SU-DHL-6 (cell line): ENCODE results near the gene RAD9A.

Experiments used
- CTCF ChIP-seq: fragments of 200-600 bp; sonication (generic); IDR thresholded peaks from one replicate; pipeline ENCODE4 v1.5.1; 2017; ENCODE audit warnings: antibody characterized with exemption, mild to moderate bottlenecking, low read length, moderate library complexity; ENCODE audit not compliant: insufficient read depth, poor library complexity, severe bottlenecking
- EZH2phosphoT487 ChIP-seq: fragments of 200-600 bp; sonication (generic), shearing (Covaris generic); conservative IDR thresholded peaks from 2 replicates; pipeline ENCODE4 v1.6.1; 2018; ENCODE audit warnings: mild to moderate bottlenecking, antibody characterized with exemption, low read length, moderate library complexity, mixed read lengths

GRCh38 chr11:67344264-67344663 lies 47.5 kb upstream of the RAD9A start:
- no peak for TF ChIP-seq CTCF
- no peak for TF ChIP-seq EZH2phosphoT487
